Measurements from ENCODE around the gene TRAM2. TPM values are rescaled to one million over a fixed set of nuclear protein-coding genes. Genes with fewer than 3 reads are reported as not detected.

The TRAM2 gene
- total RNA-seq, 1 experiment from 2014 or later, result 21.2 TPM

- no peak overlapping the region for H4K91ac ChIP-seq (ENCODE audit: insufficient read length, low read depth, low read length)
- no peak overlapping the region for H2AK5ac ChIP-seq (ENCODE audit: insufficient read length, low read length)
- H2AFZ ChIP-seq (ENCODE audit: low read length), result no peak overlapping the region
- H2BK15ac ChIP-seq (ENCODE audit: low read depth, low read length), result no peak overlapping the region
- no peak overlapping the region for H3K9ac ChIP-seq (ENCODE audit: extremely low read depth, insufficient read length, low read length)
- H3K18ac ChIP-seq (ENCODE audit: insufficient read length, low read depth, low read length), result no peak overlapping the region
- no peak overlapping the region for H4K8ac ChIP-seq (replicated peaks; ENCODE audit: insufficient read length, low read depth, low read length)
- Mint-ChIP-seq H3K4me3 (no peak overlapping the region), H3K9me3 (no peaks in the 10 kb centered on the region), H3K36me3 (ENCODE audit: insufficient read depth in 1 of 3, low read depth in 3 of 3) (no peaks in the 10 kb centered on the region), H3K4me1 (no peaks in the 10 kb centered on the region), H3K27ac (no peak overlapping the region; a peak in 3 of 7 replicates), H3K27me3 (ENCODE audit: low read depth) (no peaks in the 10 kb centered on the region)
- H2BK5ac ChIP-seq (ENCODE audit: insufficient read length, low read length), result no peak overlapping the region
- no peaks in the 10 kb centered on the region for H3K27me3 ChIP-seq (ENCODE audit: insufficient read depth, low read length)
- H4K20me1 ChIP-seq (ENCODE audit: control insufficient read depth, insufficient read depth, insufficient read length), result no peaks in the 10 kb centered on the region
- H3K4ac ChIP-seq (ENCODE audit: low read depth, low read length), result no peak overlapping the region
- H4K5ac ChIP-seq (ENCODE audit: insufficient read length, low read depth, low read length), result no peak overlapping the region
- TF ChIP-seq, protein P1, sequence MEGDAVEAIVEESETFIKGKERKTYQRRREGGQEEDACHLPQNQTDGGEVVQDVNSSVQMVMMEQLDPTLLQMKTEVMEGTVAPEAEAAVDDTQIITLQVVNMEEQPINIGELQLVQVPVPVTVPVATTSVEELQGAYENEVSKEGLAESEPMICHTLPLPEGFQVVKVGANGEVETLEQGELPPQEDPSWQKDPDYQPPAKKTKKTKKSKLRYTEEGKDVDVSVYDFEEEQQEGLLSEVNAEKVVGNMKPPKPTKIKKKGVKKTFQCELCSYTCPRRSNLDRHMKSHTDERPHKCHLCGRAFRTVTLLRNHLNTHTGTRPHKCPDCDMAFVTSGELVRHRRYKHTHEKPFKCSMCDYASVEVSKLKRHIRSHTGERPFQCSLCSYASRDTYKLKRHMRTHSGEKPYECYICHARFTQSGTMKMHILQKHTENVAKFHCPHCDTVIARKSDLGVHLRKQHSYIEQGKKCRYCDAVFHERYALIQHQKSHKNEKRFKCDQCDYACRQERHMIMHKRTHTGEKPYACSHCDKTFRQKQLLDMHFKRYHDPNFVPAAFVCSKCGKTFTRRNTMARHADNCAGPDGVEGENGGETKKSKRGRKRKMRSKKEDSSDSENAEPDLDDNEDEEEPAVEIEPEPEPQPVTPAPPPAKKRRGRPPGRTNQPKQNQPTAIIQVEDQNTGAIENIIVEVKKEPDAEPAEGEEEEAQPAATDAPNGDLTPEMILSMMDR (conservative IDR thresholded peaks at IDR 0.05), result no peak
- H3T11ph ChIP-seq (ENCODE audit: low read length), result no peak overlapping the region
- H3K56ac ChIP-seq (ENCODE audit: insufficient read length, low read depth, low read length), result no peak overlapping the region
- H3K4me1 ChIP-seq (ENCODE audit: insufficient read depth, low read length), result no peaks in the 10 kb centered on the region
- no peak overlapping the region for H3K27ac ChIP-seq (ENCODE audit: insufficient read length, low read depth, low read length)
- no peaks in the 10 kb centered on the region for H3K79me2 ChIP-seq (ENCODE audit: insufficient read depth, low read length)
- H2BK12ac ChIP-seq (ENCODE audit: insufficient read length, low read depth, low read length), result no peak overlapping the region
- DNase-seq, result no peak
- H2BK120ac ChIP-seq (ENCODE audit: low read depth, low read length, poor library complexity, severe bottlenecking), result no peak overlapping the region
- no peaks in the 10 kb centered on the region for H3K79me1 ChIP-seq (ENCODE audit: insufficient read depth, low read depth, low read length, poor library complexity, severe bottlenecking)
- H3K9me3 ChIP-seq (ENCODE audit: control insufficient read depth, low read depth, low read length), result no peaks in the 10 kb centered on the region
- WGBS (ENCODE audit: extremely low coverage, insufficient read length, low lambda C conversion rate), result no CpG with 5 or more reads among the region's 3 CpGs
- no peaks in the 10 kb centered on the region for H3K23me2 ChIP-seq (ENCODE audit: insufficient read length, low read depth, low read length, poor library complexity, severe bottlenecking)
- no peak overlapping the region for H2BK20ac ChIP-seq (ENCODE audit: low read depth, low read length, poor library complexity, severe bottlenecking)
- no peak overlapping the region for H3K4me2 ChIP-seq (ENCODE audit: insufficient read depth, insufficient read length, low read length)
- H3K23ac ChIP-seq (ENCODE audit: insufficient read length, low read depth, low read length), result no peak overlapping the region
- no peak overlapping the region for H3K14ac ChIP-seq (ENCODE audit: insufficient read depth, low read length)
Observed at GRCh38 chr6:52483671-52484003, 93.2 kb downstream of the TRAM2 start.

Measured in H9 (cell line).